Measurements from ENCODE around the gene MGAT4C.

GRCh38 chr12:85998074-85998473 lies 258.1 kb downstream of the MGAT4C start:
- TF ChIP-seq, protein P1, sequence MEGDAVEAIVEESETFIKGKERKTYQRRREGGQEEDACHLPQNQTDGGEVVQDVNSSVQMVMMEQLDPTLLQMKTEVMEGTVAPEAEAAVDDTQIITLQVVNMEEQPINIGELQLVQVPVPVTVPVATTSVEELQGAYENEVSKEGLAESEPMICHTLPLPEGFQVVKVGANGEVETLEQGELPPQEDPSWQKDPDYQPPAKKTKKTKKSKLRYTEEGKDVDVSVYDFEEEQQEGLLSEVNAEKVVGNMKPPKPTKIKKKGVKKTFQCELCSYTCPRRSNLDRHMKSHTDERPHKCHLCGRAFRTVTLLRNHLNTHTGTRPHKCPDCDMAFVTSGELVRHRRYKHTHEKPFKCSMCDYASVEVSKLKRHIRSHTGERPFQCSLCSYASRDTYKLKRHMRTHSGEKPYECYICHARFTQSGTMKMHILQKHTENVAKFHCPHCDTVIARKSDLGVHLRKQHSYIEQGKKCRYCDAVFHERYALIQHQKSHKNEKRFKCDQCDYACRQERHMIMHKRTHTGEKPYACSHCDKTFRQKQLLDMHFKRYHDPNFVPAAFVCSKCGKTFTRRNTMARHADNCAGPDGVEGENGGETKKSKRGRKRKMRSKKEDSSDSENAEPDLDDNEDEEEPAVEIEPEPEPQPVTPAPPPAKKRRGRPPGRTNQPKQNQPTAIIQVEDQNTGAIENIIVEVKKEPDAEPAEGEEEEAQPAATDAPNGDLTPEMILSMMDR (IDR thresholded peaks at IDR 0.05), result no peak
- TF ChIP-seq CEBPB (IDR thresholded peaks at IDR 0.05) (no peak), POLR2A (IDR thresholded peaks at IDR 0.05; ENCODE audit: low read length) (no peak), MAZ (IDR thresholded peaks at IDR 0.05; ENCODE audit: borderline replicate concordance, low read depth, low read length) (no peak), RCOR1 (IDR thresholded peaks at IDR 0.05; ENCODE audit: low read depth, low read length) (no peak), JUN (IDR thresholded peaks at IDR 0.05) (no peak)
- TF ChIP-seq, protein P2, sequence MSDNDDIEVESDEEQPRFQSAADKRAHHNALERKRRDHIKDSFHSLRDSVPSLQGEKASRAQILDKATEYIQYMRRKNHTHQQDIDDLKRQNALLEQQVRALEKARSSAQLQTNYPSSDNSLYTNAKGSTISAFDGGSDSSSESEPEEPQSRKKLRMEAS (IDR thresholded peaks at IDR 0.05), result no peak
